Fibroblast of skin of scalp (primary cell): ENCODE data around the gene LRRK1.

Experiments
- DNase-seq: peaks from one replicate; pipeline ENCODE4 v3.0.0-alpha.2; 2013

LRRK1 gene

DNA sequence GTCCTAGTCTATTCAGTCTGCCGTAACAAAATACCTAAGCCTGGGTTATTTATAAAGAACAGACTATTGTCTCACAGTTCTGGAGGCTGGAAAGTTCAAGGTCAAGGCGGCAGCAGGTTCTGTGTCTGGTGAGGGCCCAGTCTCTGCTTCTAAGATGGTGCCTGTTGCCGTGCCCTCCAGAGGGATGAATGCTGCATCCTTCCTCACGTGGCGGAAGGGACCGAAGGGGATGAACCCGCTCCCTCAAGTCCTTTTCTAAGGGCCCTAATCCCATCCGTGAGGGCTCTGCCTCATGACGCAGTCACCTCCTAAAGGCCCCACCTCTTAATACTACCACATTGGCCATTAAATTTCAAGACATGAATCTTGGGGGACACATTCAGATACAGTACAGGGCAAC is 199.0 kb downstream of the LRRK1 start:
- no peak for DNase-seq

DNA sequence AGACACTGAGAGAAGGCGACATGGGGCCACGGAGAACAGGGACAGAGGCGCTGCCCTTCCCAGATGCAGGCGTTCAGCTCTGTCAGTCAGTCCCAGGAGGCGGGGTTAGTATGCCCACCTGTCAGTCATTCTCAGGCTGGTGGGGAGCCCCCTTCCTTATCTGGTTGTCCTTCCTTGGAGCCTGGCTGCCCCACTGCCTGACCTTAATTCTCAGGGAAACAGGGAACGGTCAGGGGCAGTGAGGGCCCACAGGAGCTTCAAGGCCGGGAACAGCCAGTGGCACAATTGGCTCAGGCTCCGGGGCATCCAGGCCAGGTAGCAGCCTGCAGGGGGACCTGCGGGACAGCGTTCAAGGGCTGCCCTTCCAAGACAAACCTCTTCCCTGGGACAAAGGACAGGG is 199.5 kb downstream of the LRRK1 start:
- DNase-seq = no peak

DNA sequence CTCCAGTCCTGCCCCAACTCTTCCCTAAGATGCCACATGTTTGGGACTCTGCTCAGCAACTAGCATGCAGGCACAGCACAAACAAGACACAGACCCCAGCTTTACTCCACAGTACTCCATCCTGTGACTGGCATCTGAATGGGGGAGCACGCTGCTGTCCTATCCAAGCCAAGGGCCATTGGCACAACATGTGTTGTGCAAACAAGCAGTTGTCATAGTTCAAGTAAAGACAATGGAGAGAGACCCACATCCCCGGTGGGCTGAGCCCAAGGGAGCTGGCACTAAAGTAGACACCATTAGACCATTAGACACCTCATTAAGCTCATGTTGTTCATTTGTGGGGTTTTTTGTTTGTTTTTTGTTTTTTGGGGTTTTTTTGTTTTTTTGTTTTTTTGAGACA is 200.0 kb downstream of the LRRK1 start:
- DNase-seq = no peak
